KOPT-K1 (cell line): ENCODE data around the gene FGD5.
"Not testable (repeated sequence)": the region's sequence is repeated elsewhere in the genome, so short reads cannot be mapped to it uniquely, and the experiment has no call there.

ENCODE experiments used
- H3K27ac ChIP-seq: fragments of 200-600 bp; sonication (generic); 2 replicates; pipeline ENCODE4 v1.5.1; 2016; ENCODE audit warnings: antibody characterized with exemption, mild to moderate bottlenecking, low read depth, low read length; ENCODE audit not compliant: poor library complexity, severe bottlenecking
- H3K36me3 ChIP-seq: fragments of 200-600 bp; sonication (generic); 2 replicates; pipeline ENCODE4 v1.5.1; 2017; ENCODE audit warnings: antibody characterized with exemption, mild to moderate bottlenecking, low read length, moderate library complexity; ENCODE audit not compliant: insufficient read depth
- H3K9me3 ChIP-seq: fragments of 200-600 bp; sonication (generic); 2 replicates; pipeline ENCODE4 v1.5.1; 2017; ENCODE audit warnings: antibody characterized with exemption, low read length, mild to moderate bottlenecking; ENCODE audit not compliant: insufficient read depth, poor library complexity, severe bottlenecking

FGD5 gene

DNA sequence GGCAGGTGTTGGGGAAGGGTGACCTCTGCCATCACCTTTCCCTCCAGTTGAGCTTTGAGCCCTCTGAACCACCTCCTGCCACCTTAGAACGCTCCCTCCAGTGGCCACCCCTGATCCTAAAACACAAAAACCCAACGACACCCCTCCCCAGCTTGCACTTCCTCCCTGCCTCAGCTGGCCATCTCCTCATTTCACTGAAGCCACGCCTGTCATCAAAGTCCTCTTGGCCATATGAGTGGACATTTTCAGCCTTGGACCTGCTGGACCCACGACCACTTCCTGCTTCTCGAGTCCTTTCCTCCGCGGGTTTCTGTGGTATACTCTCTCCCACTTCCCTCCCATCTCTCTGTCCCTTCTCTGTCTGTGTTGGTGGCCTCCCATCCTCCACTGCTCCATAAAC is 80.2 kb downstream of the FGD5 start:
- peak overlapping the region; percentile 46 for H3K27ac ChIP-seq
- no peaks in the 10 kb centered on the region for H3K36me3 ChIP-seq
- no peaks in the 10 kb centered on the region for H3K9me3 ChIP-seq

DNA sequence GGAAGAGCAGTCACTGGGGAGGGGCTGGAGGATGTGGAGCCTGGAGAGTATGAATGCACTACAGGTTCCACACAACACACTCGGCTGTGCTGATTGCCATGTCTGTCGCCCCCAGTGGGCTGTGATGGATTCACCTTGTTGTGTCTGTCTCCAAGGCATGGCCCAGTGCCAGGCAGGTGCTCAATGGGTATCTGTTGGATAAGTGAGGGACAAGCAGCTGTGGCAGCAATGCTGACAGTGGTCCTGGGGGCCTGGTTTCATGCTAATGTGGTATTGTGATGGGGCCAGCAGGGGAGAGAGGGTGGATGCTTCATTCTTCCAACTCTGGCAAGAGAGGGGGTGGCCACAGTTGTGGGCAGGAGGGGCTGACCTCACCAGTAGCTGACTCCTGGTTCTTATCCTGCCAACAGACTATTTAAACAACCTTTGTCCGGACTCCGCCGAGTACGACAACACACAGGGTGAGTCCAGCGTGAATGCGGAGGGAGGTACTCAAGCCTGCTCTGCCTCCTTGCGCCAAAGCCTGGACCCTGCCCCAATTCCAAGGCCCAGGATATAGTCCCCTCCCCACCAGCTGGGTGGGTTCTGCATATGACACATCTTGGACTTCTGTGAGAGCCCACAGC is 81.3 kb downstream of the FGD5 start:
- peaks cover 2% of the 10 kb centered on the region for H3K9me3 ChIP-seq
- H3K36me3 ChIP-seq: 0 out of 2 replicates have a peak, but pooled peaks cover 2% of the 10 kb centered on the region
- H3K27ac ChIP-seq: peak overlapping the region; percentile 48

DNA sequence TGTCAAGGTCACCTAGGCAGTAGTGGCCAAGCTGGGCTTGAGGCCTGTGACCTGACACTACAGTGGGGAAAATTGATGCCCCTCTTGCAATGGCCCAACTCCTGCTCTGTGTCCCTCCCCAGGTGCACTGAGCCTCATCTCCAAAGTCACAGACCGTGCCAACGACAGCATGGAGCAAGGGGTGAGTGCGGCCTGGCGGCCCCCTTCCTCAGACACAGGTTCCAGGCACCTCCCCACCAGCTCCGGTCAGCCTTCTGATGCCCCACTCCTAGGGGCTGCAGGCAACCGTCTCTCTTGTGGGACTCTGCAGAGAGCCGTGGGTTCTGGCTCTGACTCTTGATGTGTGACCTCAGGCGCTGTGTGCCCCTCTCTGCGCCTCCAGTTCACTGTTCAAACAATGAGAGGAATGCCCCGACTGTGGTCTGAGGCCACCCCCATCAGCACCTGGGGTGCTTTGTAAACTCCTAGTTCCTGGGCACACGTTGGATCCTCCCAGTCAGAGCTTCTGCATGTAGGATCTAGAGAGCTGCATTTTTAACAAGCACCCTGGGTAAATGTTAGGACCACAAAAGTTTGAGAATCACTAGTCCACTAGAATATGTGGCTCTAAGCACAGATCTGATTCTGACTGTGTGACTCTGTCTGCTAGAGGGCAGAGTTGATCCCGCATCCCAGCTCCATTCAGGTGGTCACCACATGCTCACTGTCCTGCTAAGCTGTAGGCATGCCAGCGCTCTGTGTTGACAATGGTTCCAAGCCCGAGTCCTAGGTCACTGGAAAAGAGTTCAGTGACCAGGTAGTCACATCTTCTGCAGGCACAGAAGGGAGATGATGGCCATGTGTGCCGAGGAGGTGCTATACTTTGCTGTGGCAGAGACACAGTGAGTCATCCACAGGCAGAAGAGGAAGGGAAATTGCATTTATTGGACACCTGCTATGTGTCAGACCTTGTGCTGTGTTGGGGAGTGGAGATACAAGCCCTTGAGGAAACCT is 82.4 kb downstream of the FGD5 start:
- H3K9me3 ChIP-seq: peaks cover 10% of the 10 kb centered on the region
- 0 out of 2 replicates have a peak, but pooled peaks cover 6% of the 10 kb centered on the region for H3K36me3 ChIP-seq
- H3K27ac ChIP-seq: peak overlapping the region; percentile 48

DNA sequence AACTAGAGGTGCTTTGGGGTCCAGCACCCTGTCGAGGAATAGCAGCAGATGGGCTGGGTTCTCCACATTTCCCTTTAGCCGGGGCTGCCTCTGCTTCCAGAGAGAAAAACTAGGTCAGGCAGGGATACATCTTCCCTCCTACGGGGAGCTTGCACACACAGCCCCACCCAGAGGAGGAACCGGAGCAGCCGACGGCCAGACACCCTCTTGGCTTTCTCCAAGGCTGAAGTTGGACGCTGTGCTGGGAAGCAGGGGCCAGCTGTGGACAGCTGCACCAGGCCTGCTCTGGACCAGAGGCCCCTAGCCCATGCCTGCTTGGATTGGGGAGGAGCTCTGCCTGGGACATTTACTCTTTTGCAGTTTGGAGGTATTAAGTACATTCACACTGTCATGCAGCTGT is 84.0 kb downstream of the FGD5 start:
- Histone ChIP-seq H3K27ac (no peak overlapping the region), H3K36me3 (0 out of 2 replicates have a peak, but pooled peaks cover 6% of the 10 kb centered on the region), H3K9me3 (peaks cover 10% of the 10 kb centered on the region)

DNA sequence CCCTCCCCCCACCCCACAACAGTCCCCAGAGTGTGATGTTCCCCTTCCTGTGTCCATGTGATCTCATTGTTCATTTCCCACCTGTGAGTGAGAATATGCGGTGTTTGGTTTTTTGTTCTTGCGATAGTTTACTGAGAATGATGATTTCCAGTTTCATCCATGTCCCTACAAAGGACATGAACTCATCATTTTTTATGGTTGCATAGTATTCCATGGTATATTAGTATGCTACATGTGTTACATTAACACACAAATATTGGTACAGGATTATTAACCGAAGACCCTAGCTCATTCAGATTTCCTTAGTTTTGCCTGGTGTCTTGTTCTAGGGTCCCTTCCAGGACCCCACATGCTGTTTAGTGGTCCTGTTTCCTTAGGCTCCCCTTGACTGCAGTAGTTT is 84.7 kb downstream of the FGD5 start:
- H3K27ac ChIP-seq, H3K36me3 ChIP-seq, H3K9me3 ChIP-seq: not testable (repeated sequence)

DNA sequence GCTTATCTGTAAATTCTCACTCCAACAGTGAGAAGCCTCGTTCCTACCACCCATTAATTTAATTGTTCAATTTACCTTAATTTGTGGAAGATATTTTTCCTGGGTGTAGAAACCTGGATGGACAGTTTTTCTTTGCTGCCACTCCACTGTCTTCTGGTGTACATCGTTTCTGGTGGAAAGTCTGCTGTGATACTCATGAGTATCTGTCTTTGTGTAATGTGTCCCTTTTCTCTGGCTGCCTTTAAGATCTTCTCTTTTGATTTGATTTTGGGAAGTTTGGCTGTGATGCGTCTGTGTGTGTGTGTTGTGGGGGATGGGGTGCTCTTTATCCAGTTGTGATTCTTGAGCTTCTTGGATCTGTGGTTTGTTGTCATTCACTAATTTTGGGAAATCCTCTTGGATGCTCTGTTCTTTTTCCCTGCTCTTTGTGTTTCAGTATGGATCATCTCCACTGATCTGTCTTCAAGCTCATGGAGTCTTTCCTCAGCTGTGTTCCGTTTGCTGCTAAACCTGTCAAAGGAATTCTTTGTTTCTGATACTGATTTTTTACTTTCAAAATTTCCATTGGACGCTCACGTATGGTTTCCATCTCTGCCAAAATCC is 86.4 kb downstream of the FGD5 start:
- Histone ChIP-seq H3K27ac (peak overlapping the region; percentile 79), H3K36me3 (0 out of 2 replicates have a peak, but pooled peaks cover 6% of the 10 kb centered on the region), H3K9me3 (peaks cover 10% of the 10 kb centered on the region)

DNA sequence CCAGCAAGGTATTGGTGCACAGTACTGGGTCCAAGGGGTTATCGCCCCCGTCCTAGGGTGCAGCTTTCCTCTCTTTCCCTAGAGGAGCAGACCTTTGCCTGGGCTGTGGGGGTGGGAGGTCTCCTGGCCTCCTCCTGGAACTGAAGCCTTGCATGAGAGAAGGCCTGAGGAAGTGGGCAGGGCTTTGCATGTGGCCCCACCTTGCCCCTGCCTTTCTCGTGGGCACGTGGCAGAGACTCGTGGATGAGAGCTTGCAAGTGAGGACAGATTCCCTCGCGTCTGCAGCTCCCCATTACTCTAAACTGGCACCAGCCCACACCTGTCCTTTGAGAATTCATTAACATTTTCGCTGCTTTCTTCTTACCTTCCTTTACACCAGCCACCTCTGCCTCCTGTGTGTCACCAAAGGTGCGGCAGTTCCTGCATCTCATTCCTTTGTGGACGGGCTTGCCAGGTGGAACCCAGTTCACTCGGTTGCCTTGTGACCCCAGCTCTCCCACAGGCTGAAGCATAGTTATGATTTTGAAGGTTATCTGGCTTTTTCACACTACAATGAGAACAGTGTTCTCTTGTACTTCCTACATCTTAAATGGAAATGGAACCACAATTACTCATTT is 87.7 kb downstream of the FGD5 start:
- Histone ChIP-seq H3K36me3 (peaks cover 6% of the 10 kb centered on the region; the same call in 1 of the 2 replicates), H3K9me3 (peaks cover 10% of the 10 kb centered on the region), H3K27ac (peak overlapping the region; percentile 79)

DNA sequence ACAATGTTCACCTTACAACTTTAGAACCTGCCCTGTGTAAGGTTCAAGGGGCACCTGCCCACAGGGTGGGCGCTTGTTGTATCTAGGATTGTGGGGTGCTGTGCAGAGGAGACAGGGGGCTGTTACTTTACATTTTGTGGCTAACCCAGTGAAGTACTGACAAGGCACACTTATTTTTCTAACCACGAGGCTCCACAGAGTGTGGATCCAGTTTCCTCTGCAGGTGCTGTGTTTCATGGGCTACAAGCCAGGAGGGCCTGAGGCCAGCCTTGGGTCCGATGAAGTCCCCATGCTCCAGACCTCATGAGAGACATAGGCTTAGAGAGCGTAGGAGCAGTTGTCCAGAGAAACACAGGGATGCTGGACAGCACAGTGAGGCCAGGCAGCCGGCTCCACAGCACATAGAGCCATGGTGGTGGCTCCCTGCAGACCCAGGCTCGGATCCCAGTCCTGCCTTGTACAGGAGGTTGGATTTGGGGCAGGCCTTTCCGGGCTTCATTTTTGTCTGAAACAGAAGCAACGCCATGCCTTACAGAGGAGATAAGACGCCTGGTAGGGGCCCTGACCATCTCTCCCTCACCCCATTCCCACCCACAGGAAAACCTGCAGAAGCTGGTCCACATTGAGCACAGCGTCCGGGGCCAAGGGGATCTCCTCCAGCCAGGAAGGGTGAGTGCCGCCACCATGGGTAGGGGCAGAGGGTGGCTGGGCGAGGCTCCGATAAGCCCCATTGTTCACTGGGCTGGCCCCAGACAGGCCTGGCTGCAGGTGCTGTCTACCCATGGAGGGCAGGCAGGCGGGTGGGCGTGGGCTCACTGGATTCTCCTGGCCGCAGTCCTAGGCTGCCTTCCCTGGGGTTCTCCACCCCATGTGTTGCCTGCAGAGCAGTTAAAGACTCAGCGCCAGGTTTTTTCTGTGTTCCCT is 88.5 kb downstream of the FGD5 start:
- Histone ChIP-seq H3K36me3 (peaks cover 6% of the 10 kb centered on the region; the same call in 1 of the 2 replicates), H3K9me3 (peaks cover 10% of the 10 kb centered on the region), H3K27ac (peak overlapping the region; percentile 79)

DNA sequence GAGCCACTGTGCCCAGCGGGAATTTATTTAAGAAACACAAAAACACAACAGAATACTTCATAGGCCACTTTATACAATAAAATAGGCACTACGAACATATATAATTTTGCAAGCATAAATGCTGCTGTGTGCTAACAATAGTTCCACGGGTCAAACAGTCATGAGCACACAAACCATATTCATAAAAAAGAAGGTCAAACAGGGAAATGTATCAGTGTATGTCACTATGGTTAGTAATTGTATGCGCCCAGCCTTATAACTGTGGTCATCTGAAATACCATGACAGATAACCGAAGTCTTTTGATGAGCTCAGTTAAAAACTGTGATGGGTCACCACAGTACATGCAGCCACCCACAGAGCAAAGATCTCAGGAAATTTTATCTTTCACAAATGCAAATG is 90.5 kb downstream of the FGD5 start:
- Histone ChIP-seq H3K36me3 (peaks cover 6% of the 10 kb centered on the region; the same call in 1 of the 2 replicates), H3K27ac (no peak overlapping the region), H3K9me3 (peaks cover 10% of the 10 kb centered on the region)

DNA sequence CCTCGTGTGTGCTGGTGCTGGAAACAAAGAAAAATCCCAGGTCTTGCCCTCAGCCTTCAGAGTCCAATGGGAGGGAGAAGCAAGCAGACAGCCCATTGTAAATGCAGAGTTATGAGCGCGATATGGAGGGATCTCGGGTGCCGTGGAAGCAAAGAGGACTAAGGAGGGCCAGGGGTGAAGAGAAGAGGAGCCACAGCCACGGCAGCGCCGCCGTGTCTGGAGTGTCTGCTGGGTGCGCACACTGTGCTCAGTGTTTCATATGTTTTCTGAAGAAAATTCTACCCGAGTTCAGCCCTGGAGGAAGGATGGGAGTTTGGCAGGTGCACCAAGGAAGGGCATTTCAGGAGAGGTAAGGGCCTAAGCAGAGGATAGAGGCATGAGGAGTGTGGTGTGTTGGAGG is 92.9 kb downstream of the FGD5 start:
- H3K36me3 ChIP-seq: no peaks in the 10 kb centered on the region; the same call in 1 of the 2 replicates
- peak overlapping the region; percentile 30 for H3K27ac ChIP-seq
- no peaks in the 10 kb centered on the region for H3K9me3 ChIP-seq

DNA sequence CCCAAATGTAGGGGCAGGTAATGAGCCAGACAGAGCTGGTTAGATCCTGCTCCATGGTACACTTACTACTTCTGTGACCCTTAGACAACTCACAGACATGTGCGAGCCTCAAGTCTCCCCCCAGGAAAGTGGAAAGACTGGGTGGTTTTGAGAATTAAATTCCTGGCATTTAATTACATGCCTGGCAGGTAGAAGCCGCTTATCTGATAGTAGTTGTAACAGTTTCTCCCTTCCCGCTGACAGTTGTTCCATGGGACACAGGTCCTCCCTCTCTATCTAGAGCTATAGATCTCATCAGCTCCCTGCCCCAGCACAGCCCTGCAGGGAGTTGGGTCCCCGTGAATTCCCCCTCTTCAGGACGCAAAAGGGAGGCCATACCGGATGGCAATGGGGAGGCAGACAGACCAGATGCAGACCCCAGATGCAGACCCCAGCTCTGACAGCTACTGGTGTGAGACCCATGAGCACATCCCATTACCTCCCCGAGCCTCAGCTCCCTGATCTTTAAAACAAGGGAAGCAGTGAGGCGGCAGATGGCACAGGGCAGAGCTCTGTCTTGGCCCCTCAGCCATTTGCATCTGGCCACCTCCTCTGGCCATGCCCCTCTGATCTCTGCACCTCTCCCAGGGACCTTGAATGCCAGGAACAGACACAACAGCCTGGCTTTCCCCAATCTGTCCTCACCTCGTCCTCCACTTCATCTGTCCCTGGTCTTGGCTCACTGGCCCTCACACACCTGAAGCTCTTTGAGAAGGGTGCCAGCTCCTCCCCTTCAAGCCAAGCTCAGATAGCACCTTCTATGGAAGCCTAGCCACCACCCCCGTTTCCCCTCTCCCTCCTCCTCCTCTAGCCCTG is 94.5 kb downstream of the FGD5 start:
- peak overlapping the region; percentile 43 for H3K27ac ChIP-seq
- H3K36me3 ChIP-seq: peaks cover 6% of the 10 kb centered on the region; the same call in 1 of the 2 replicates
- no peaks in the 10 kb centered on the region for H3K9me3 ChIP-seq

DNA sequence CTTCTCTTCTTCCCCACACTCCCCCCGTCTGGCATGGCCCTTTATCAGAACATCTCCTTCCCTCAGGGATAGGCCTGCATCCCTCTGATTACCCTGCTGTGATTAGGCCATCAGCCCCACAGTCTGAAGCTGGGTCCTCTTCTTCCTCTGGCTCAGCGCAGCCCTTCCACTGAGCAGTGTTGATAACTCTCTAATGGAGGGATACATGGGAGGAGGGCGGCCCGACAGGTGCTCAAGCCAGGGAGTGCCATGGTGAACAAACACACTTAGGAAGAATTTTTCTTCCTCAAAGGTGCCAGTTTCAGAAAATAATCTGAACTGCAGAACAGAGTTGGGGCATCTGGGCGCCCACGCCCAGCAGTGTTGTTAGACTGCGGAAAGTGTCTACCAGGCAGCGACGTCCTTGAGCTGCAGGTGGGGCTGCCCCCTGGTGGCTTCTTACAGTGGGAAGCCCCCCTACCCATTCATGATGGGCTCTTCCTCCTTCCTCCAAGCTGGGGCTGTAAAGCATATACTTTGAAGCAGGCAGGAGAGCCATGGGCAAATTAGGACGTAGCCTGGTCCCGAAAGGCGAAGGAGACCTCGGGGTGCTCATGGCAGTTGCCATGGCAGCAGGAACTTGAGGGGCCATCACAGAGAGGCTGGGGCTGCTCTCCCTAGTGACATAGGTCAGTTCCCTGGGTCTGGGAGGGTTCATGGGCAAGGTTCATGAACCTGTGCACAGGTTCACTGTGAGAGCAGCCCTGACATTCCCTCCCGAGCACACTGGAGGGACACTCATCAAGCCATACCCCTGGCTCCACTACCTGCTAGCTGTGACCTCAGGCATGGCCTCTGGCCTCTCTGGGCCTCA is 95.4 kb downstream of the FGD5 start:
- Histone ChIP-seq H3K27ac (peak overlapping the region; percentile 43), H3K36me3 (peaks cover 6% of the 10 kb centered on the region; the same call in 1 of the 2 replicates), H3K9me3 (no peaks in the 10 kb centered on the region)
